CD4-positive, alpha-beta T cell treated with Interleukin-10 for 1 hour (primary cell): ENCODE results near the gene MIPOL1.
A peak's percentile ranks its signal among the peaks of the same experiment; 100 is the strongest.
"Not testable (repeated sequence)": the region's sequence is repeated elsewhere in the genome, so short reads cannot be mapped to it uniquely, and the experiment has no call there.

Experiments
- DNase-seq: peaks from one replicate; pipeline ENCODE4 v3.0.0-alpha.2; 2020

MIPOL1 gene, protein sequence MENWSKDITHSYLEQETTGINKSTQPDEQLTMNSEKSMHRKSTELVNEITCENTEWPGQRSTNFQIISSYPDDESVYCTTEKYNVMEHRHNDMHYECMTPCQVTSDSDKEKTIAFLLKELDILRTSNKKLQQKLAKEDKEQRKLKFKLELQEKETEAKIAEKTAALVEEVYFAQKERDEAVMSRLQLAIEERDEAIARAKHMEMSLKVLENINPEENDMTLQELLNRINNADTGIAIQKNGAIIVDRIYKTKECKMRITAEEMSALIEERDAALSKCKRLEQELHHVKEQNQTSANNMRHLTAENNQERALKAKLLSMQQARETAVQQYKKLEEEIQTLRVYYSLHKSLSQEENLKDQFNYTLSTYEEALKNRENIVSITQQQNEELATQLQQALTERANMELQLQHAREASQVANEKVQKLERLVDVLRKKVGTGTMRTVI

DNA sequence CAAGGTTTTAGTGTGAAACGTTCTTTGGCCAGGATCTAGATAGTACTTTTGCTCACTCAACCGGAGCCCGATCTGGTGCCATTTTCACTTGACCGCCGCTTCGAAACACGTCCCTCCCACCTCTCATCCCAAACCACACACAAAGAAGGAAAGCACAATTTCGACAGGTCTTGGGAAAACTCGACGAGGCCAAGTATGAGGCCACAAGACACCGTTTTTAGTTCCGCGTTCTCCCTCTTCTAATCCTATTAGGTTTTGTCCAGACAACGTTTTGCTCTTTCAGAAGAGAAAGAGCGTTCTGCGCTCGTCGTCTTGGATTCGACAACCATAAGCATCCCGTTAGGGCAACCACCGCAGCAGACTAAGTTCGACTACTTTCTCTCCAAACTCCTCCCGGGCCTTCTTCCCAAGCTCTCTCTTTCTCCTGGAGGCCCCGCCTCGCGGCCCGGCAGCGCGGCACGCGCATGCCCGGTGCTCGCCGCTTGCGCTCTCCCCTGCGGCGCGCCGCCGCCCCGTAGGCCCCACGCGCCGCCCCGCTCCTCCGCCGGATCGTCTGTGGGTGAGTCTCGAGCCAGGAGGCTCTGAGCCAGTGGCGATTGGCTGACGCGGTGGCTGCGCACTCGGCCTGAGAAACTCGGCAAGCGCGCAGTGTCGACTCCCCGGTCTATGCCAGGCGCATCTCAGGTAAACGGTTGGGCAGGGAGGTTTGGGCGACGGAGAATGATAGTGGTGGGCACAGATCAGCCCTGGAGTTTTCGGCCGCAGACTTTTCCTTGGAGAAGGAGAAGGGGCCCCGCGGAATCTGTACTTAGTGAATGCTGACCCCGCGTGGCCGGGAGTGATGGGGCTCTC lies at the start of gene MIPOL1:
MIPOL1 (plus strand) TSS at position 517 of the 852 bp plus-strand sequence. CDS start 49,952 bp downstream, outside the sequence.
- DNase-seq = peak; percentile 19

DNA sequence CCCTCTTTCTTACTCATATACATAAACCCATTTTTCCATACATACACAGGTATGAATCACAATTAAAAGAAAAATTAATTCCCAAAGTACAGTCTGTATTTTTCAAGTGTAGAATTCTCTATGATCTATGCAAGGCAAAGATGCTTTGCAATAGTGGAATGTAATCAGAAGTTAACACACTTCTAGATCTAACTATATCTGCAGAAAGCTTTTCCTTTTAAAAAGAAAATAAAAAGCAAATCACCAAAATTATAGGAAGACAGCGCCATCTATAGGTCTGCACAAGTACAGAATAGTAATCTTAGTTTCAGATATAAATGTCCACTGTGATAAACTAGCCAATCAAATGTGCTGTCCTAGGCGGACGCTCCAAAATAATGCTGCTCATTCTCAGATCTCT lies 47.3 kb upstream of the MIPOL1 start:
- DNase-seq = peak; percentile 8

DNA sequence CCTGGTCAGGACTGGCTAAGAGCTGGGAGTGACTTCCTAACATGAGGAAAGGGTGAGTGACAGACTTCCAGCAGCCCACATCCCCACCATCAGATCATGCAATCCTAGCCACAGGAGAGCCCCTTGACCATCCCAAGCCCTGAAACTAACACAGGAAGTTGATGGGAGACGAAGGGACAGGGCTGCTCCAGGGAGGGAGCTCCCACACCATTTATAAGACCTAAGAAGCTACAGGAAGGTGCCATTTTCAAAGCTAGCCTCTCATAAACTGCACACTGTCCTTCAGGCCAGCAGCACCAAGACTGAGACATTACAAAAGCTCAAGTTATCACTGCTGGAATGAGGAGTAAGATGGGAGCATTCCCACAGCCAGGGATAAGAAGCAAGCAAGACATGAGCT lies 44.7 kb upstream of the MIPOL1 start:
- no peak for DNase-seq

DNA sequence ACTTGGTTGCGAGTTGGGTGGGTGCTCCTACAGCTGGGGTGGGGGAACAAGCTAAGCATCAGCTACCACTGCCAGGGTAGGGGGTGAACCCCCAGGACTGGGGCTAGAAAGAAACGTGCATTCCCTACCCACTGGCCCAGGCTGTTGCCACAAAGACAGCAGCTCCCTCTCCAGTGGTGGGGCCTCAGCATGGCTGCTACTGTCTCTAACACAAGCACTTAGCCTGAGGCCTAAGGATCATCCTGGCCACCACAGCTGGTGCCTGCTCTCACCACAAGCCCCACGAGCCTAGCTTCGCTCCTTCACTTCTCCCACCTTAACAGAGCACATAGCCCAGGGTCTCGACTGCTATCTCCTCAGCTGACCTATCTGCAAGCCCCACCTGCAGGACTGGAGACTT lies 44.3 kb upstream of the MIPOL1 start:
- DNase-seq = no peak

DNA sequence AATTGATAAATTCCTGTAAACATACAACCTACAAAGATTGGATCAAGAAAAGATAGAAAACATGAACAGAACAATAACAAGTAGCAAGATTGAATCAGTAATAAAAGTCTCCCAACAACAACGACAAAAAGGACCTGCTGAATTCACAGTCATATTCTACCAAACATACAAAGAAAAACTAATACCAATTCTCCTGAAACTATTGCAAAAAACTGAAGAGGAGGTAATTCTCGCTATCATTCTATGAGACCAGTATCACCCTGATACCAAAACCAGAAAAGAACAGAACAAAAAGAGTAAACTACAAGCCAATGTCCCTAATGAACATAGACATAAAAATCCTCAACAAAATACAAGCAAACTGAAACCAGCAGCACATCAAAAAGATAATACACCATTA lies 39.8 kb upstream of the MIPOL1 start:
- no peak for DNase-seq

DNA sequence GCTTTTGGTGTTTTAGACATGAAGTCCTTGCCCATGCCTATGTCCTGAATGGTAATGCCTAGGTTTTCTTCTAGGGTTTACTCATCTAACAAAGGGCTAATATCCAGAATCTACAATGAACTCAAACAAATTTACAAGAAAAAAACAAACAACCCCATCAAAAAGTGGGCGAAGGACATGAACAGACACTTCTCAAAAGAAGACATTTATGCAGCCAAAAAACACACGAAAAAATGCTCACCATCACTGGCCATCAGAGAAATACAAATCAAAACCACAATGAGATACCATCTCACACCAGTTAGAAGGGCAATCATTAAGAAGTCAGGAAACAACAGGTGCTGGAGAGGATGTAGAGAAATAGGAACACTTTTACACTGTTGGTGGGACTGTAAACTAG lies 35.4 kb upstream of the MIPOL1 start:
- not testable (repeated sequence) for DNase-seq

DNA sequence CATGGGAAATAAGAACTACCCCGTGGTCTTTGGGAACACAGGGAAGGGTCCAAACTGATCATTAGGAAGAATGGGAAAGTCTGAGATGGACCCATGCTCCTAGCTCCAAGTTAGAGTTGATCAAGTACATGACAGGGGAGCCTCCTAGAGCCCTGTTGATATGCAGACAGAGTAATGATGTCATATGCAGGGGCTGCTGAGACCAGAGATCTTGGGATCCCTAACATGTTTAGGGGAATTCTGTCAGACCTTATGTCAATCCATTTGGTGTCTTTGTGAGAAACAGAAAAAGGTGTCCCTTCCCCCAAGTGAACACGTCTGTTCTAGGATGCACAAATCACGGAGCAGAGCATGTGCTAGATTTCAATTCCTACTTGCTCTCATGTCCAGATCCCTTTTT lies 31.9 kb upstream of the MIPOL1 start:
- no peak for DNase-seq

DNA sequence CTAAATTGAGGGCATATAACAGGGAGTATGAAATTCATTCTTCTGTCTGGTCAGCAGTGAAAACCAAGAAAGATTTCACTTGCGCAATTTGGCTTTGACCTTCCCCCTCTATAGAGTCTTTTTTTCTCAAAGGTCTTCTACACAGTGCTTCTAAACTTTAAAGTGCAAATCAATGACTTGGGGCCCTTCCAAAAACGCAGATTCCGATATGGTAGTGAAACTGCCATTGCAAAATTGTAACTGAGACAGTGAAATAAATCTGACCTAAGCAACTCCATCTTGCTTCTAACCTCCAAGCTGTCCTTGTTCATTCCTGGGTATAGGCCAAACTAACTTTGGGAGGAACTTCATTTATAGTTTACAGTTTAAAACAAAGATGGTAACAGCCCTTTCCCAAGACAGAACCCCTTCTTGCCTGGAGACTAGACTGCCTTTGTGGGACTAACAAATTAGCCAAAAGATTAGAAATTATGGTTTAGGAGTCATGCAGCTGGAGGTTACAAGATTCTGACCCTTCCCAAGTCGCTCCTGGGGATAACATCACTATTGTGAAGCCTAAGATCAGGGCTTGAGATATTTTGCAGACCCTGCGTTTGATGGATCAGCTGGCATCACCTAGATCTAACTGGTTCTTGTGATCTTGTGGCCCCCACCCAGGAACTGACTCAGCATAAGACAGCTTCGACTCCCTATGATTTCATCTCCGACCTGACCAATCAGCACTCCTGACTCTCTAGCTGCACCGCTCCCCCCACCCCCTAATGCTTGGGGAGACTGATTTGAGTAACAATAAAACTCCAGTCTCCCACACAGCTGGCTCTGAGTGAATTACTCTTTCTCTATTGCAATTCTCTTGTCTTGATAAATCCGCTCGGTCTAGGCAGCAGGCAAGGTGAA lies 30.3 kb upstream of the MIPOL1 start:
- DNase-seq = no peak

DNA sequence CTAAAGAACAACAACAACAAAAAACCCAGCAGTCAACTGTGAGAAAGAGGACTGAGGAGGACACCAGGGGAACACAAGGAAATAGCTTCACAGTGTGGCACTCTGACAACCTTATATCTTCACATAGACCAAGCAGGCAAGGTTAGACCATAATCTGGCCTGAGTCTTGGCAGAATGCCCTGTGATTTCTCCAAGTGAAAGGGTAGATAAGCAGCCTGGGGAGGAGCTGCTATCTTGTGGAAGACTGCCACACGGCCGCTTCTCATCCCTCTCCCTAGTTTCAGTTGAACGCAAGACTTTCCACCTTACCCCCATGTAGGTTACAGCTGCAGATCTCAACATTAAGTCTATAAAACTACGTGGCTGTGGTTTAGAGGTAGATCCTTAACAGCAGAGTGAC lies 29.0 kb upstream of the MIPOL1 start:
- DNase-seq = no peak

DNA sequence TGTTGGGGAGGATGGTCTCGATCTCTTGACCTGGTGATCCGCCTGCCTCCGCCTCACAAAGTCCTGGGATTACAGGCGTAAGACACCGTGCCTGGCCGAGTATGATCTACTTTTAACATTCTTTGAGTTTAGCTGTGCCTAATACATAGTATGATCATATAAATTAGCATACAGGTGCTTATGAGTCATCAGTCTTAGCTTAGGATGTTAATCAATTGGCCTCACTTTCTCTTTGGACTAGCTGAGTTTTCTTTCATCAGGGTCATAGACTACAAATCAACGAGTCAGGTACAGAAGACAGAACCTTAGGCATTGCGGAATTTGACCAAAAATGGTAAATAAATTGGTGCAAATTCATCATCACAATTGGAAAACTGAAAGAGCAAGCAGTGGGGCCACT lies 27.5 kb upstream of the MIPOL1 start:
- DNase-seq = no peak

DNA sequence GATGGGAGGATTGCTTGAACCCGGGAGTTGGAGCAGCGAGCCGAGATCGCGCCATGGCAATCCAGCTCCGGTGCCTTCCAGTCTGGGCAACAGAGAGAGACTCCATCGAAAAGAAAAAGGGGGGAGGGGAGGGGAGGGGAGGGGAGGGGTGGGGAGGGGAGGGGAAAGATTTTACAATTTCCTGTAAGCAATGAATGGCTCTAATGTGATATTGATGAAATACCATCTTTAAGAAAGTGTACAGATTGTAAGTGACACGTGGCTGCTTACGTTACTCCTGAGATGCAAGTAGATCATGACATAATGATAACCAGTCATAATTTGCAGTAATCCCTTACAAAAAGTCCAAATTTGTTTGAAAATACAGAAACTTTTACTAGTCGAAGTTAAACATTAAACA lies 26.7 kb upstream of the MIPOL1 start:
- no peak for DNase-seq

DNA sequence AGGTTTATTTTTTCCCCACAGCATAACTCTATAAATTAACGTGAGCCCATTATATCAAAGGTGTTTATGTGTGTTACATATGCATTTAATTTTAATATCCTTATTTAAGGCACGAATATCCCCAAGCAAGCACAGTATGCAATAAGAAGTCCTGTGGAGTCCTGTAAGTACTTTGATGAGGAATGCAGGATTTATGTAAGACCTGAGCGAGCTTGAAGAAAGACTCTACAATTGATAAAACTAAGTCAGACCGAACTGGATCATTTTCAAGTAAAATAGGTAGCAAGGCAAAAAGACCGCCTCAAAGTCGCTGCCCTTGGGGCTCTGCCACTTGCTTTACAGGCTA lies 26.1 kb upstream of the MIPOL1 start:
- no peak for DNase-seq

DNA sequence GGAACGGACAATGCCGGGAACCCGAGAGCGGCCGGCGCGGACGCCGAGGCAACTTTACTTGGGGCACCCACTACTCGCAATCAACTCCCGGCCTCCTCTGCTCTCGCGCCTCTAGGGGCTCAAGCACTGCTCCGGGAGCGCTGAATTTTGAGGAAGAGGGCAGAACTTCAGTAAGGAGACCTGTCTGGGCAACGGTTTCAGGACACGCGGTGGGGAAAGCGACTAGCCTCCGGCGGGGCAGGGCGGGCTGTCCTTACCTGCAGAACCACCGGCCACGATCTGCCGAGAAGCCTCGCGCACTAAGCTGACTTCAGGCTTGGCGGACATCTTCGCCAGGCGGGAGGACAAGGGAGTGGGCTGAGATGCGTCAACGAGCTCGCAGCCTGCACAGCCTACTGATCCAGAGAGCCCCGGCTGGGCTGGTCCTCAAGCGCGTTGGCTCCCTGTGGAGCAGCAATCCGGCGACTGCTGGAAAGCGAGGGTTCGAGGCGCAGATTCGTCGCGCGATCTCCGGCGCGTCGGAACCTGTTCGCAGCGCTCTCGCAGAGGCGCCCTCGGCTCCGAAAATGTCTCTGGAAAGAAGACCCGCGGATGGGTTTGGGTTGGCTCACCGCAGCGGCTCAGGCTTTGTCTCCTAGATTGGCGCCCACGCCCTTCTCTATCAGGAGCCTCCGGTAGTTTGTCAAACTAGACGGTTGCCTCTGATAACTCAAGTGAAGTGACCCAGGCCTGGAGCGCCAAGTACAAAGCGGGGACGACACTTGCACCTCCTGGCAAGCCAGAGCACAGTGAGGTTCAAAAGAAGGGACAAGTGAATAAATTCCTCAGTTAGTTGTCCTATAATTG lies 25.5 kb upstream of the MIPOL1 start, which contains the start of gene SLC25A21:
SLC25A21 (minus strand) TSS at position 583 of the 846 bp plus-strand sequence.
- DNase-seq = no peak

DNA sequence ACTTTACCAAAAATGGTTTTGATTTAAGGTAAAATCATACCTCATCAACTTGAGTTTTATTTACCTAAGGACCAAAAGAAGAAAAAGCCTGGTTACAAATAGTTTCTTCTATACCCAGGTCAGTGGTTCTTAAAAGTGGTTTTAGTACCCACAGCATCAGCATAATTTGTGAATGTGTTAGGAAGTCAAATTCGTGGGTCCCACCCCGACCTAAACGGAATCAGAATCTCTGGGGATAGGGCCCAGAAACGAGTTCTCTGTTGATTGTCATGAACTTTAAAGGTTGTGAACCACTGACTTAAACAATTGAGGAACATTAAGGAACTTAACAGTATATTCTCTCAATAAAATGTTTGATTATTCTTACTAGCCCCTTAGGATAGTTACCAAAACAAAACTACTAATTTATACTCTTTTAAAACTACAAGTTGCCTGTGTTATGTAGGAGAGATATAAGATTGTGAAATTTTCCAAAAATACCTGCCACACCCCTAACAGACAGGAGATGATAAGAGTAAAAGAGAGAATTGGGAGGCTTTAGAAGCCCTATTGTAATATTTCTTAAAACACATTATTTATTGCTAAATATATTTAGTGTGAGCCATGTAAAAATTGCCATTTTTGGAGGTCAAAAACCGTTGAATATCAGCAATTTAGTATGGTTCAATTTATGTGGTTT lies 24.7 kb upstream of the MIPOL1 start:
- DNase-seq = no peak

DNA sequence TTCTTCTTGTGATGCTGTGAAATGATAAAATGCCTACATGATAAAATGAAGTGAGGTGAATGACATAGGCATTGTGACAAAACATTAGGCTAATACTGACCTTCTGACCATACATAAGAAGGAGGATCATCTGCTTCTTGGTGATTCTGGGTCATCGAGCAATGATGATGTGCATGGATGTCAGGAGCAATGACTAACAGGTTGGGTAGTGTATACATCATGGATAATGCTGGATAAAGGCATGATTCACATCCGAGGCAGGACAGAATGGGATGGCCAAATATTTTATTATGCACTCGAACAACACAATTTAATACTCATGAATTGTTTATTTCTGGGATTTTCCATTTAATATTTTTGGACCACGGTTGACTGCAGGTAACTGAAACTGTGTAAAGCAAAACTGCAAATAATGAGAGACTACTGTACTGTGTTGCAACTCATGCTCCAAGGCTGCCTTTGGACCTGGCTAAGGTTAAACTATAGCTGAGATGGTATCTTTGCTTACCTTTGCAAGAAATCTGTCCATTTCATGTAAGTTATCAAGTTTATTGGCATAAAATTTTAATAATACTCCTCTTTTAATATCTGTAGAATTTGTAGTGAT lies 17.7 kb upstream of the MIPOL1 start:
- DNase-seq = no peak

DNA sequence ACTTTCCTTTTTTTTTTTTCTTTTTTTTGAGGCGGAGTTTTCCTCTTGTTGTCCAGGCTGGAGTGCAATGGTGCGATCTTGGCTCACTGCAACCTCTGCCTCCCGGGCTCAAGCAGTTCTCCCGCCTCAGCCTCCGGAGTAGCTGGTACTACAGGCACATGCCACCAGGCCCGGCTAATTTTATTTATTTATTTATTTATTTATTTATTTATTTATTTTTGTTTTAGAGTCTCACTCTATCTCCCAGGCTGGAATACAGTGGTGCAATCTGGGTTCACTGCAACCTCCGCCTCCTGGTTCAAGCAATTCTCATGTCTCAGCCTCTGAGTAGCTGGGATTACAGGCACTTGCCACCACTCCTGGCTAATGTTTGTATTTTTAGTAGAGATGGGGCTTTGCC lies 16.9 kb upstream of the MIPOL1 start:
- not testable (repeated sequence) for DNase-seq

DNA sequence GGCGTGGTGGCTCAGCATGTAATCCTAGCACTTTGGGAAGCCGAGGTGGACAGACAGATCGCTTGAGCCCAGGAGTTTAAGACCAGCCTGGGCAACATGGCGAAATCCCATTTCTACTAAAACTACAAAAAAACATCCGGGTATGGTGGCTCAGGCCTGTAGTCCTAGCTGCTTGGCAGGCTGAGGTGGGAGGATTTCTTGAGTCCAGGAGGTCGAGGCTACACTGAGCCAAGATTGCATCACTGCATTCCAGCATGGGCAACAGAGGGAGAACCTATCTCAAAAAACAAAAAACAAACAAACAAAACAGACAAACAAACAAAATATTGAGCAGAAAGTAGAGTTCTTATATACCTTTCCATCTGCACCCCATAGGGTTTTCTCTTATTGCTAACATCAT lies 16.3 kb upstream of the MIPOL1 start:
- DNase-seq = no peak

DNA sequence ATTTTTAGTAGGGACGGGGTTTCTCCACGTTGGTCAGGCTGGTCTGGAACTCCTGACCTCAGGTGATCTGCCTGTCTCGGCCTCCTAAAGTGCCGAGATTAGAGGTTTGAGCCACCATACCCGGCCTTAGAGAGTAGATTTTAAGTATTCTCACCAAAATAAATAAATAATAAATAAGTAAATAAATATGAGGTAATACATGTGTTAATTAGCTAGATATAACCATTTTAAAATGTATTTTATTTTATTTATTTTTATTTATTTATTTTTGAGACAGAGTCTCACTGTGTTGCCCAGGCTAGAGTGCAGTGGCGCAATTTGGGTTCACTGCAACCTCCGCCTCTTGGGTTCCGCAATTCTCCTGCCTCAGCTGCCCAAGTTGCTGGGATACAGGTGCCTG lies 13.2 kb upstream of the MIPOL1 start:
- not testable (repeated sequence) for DNase-seq

DNA sequence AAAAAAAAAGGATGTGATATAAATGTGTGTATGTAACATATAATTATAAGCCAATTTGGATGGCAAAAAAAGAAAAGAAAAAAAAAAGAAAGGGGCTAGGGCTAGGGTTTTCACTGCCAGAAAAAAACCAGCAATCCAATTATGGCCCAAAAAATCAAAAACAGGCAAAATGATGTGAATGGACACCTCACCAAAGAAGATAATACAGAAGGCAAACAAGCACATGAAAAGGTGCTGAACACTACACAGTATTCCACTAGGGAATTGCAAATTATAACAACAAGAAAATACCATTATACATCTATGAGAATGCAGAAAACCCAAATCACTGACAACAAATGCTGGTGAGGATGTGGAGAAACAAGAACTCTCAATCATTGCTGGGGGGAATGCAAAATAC lies 12.1 kb upstream of the MIPOL1 start:
- no peak for DNase-seq

DNA sequence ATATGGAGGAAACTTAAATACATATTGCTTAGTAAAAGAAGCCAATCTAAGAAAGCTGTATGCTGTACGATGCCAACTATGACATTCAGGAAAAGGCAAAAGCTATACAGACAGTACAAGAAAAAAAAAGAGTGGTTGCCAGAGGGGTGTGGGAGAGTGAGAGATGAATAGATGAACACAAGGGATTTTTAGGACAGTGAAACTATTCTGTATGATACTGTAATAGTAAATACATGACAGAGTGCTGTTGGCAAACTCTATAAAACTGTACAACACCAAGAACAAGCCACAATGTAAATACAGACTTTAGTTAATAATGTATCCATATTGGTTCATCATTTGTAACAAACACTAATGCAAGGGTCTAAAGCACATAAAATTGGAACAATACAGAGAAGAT lies 10.9 kb upstream of the MIPOL1 start:
- DNase-seq = no peak

DNA sequence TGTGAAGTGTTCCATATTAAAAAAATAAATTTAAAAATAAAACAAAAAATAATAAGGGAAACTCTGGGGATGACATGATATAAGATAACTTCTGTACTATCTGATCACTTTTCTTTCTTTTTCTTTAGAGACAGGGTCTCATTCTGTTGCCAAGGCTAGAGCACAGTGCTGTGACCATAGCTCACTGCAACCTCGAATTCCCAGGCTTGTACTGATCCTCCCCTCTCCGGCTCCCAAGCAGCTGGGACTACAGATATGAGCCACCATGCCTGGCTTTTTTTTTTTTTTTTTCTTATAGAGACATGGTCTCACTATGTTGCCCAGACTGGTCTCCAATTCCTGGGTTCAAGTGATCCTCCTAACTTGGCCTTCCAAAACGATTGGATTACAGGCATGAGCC lies 10.4 kb upstream of the MIPOL1 start:
- DNase-seq = no peak
